Activated naive CD4-positive, alpha-beta T cell treated with Interleukin-2 at 50 U/mL for 16 hours (primary cell): Measurements from ENCODE around the gene NPAS1.
"Not testable (repeated sequence)": the region's sequence is repeated elsewhere in the genome, so short reads cannot be mapped to it uniquely, and the experiment has no call there.

Experiments
- DNase-seq: peaks from one replicate; pipeline ENCODE4 v3.0.0-alpha.2; 2020

Gene NPAS1

GRCh38 chr19:46992699-46993535 lies 26.7 kb upstream of the NPAS1 start:
- DNase-seq, result no peak

- no peak for DNase-seq
Measured at GRCh38 chr19:46993622-46994021, 26.0 kb upstream of the NPAS1 start.

- DNase-seq, result no peak
Measured at GRCh38 chr19:46994141-46994686, 25.4 kb upstream of the NPAS1 start.

- no peak for DNase-seq
Measured at GRCh38 chr19:46995492-46995891, 24.1 kb upstream of the NPAS1 start.

GRCh38 chr19:46998445-46999125 lies 21.1 kb upstream of the NPAS1 start:
- no peak for DNase-seq

GRCh38 chr19:46999377-46999776 lies 20.3 kb upstream of the NPAS1 start:
- DNase-seq, result no peak

- DNase-seq, result no peak
Measured at GRCh38 chr19:46999878-47000277, 19.8 kb upstream of the NPAS1 start.

GRCh38 chr19:47000373-47000772 lies 19.3 kb upstream of the NPAS1 start:
- no peak for DNase-seq

GRCh38 chr19:47001584-47001983 lies 18.1 kb upstream of the NPAS1 start:
- DNase-seq, result no peak

GRCh38 chr19:47002106-47002766 lies 17.4 kb upstream of the NPAS1 start:
- DNase-seq, result no peak

- DNase-seq, result no peak
Measured at GRCh38 chr19:47002853-47003610, 16.6 kb upstream of the NPAS1 start.

- no peak for DNase-seq
Measured at GRCh38 chr19:47003611-47004465, 15.8 kb upstream of the NPAS1 start.

- no peak for DNase-seq
Measured at GRCh38 chr19:47005164-47005641, 14.4 kb upstream of the NPAS1 start.

GRCh38 chr19:47005873-47006272 lies 13.8 kb upstream of the NPAS1 start:
- DNase-seq, result no peak

- no peak for DNase-seq
Measured at GRCh38 chr19:47006496-47006895, 13.1 kb upstream of the NPAS1 start.

GRCh38 chr19:47010549-47010948 lies 9.1 kb upstream of the NPAS1 start:
- not testable (repeated sequence) for DNase-seq

- no peak for DNase-seq
Measured at GRCh38 chr19:47012617-47013016, 7.0 kb upstream of the NPAS1 start.

GRCh38 chr19:47013041-47013517 lies 6.6 kb upstream of the NPAS1 start:
- peak; percentile 71 for DNase-seq

- DNase-seq, result no peak
Measured at GRCh38 chr19:47018923-47019322, 714 bp upstream of the NPAS1 start.

GRCh38 chr19:47020132-47020805 lies 632 bp downstream of the NPAS1 start:
- no peak for DNase-seq

- DNase-seq, result no peak
Measured at GRCh38 chr19:47020992-47021496, 1.4 kb downstream of the NPAS1 start.
